GM19467 (cell line): ENCODE results near the gene TCP11X1.
"Not testable (repeated sequence)": the region's sequence is repeated elsewhere in the genome, so short reads cannot be mapped to it uniquely, and the experiment has no call there.

Experiments
- ATAC-seq: cut with Tn5 transposase; IDR thresholded peaks from one replicate; pipeline ENCODE4 v1.9.1; 2021; ENCODE audit warnings: mild to moderate bottlenecking, moderate library complexity; ENCODE audit not compliant: unreplicated experiment

TCP11X1 gene

DNA sequence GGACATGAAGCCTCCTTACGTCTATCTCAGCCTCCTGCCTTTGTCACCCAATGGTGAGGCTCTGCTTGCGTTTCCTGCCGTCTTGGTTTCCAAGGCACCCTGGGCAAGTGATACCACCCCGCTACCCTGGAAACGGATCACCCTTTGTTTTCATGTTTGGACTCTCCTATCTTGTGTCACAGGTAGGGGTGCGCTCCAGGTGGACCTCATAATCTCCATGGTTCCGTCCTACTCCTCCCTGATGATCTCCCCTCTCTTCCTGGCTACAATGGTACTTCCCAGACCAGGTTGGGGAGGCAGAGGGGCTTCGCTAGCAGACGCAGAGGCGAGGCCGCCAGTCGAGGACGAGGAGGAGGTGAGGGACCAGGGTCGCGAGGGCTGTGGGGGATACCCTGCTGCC, at the start of gene TCP11X1:
TSS of gene TCP11X1 (plus strand) at position 316 of the 400 bp plus-strand sequence.
- ATAC-seq, result not testable (repeated sequence)

DNA sequence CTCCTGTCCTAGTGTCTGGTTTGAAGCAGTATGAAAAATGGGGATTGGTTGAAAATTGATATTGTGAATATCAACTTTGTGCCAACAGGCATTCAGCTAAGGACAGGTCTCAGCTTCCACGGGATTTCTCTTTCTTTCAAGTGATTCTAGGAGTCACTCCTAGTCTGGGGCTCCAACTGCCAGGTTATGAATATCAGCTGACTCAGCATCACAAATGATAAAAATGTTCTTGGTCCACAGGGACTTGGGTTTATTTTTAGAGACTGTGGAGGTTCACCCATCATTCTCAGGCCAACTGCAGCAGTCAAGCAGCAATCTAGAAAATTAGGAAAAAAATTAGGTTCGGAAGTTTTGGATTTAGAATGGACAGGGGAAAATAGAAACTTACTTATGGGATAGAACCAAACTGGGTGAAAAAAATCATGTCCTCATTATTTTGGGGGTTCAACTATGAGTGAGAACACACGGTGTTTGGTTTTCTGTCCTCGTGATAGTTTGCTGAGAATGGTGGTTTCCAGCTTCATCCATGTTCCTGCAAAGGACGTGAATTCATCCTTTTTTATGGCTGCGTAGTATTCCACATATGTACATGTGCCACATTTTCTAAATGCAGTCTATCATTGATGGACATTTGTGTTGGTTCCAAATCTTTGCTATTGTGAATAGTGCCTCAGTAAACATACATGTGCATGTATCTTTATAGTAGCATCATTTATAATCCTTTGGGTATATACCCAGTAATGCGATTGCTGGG, 29.0 kb upstream of the TCP11X1 start:
- no peak for ATAC-seq

DNA sequence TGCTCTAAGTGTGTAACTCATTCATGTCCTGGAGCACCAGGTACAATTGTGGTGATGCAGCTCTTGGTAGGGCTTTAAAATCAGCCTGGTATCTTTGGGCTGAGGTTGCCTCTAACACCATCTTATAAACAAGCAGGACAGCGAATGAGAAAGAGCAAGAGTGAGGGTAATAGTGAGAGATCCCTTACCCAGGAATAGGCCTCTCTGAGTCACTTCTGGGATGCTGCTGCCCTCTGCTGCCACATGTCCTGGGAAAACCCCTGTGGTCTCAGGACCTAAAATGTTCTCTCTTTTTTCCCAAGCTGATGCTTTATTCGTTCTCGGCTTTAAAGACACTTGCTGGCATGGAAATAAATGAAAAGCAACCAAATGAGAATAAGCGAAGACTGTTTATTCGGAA, 7.2 kb upstream of the TCP11X1 start:
- not testable (repeated sequence) for ATAC-seq

DNA sequence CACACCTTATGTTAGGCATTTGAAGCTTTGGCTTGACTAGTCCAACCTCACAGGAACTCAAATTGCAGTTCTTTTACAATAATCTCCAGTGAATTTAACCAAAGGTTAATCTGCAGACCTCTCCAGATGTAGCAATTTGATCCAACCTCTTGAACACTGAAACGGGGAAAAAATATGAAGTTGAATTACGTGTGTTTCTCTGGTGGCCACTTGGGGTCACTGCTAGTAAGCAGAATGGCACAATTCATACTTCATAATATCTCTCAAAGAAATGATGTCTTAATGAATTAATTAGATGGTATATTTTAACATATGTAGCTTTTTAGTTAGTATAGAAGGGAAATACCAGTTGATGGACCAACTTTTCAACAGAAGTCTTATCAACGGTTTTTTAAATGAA, 1.4 kb downstream of the TCP11X1 start:
- not testable (repeated sequence) for ATAC-seq

DNA sequence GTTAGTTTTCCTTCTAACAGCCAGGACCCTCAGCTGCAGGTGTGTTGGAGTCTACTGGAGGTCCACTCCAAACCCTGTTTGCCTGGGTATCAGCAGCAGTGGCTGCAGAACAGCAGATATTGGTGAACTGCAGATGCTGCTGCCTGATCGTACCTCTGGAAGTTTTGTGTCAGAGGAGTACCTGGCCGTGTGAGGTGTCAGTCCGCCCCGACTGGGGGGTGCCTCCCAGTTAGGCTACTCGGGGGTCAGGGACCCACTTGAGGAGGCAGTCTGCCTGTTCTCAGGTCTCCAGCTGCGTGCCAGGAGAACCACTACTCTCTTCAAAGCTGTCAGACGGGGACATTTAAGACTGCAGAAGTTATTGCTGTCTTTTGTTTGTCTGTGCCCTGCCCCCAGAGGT, 20.6 kb downstream of the TCP11X1 start:
- ATAC-seq, result not testable (repeated sequence)

DNA sequence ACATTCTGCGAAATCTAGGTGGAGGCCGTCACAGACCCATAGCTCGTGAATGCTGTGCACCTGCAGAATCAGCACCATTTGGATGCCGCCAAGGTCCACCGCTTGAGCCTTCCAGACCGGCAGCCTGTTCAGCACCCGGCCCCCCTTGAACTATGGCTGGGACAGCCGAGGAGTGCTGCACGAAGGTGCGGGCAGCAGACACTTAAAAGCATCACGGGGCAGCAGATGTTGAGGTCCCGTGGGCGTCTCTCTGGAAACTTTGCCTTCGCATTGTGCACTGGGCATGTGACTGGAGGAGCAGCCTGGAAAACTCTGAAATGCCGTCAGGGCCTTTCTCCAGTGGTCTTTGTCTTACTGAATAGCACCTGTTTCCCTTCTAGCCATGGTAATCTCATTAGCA, 25.2 kb downstream of the TCP11X1 start:
- ATAC-seq, result not testable (repeated sequence)

DNA sequence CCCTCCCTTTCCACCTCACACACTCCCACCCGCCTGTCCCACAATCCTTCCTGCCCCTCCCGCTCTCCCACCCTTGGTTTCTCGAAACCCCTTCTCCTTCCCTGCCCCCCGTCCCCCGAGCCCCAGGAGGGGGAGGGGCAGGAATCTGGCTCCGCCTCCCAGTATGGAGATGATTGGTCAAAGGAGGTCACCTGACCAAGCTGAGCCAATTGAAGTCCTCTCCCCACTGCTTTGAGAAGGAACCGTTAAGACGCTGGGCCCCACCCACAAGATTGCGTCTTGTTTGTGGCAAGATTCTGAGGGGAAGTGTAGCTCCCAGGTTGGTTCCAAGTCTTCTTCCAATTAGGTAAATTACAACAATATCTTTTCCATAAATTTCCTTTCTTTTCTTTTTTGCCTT, 31.8 kb downstream of the TCP11X1 start, which contains the start of gene NXF2:
TSS of gene NXF2 (plus strand) at position 275 of the 400 bp plus-strand sequence. CDS start 59,912 bp downstream, outside the sequence.
- not testable (repeated sequence) for ATAC-seq

DNA sequence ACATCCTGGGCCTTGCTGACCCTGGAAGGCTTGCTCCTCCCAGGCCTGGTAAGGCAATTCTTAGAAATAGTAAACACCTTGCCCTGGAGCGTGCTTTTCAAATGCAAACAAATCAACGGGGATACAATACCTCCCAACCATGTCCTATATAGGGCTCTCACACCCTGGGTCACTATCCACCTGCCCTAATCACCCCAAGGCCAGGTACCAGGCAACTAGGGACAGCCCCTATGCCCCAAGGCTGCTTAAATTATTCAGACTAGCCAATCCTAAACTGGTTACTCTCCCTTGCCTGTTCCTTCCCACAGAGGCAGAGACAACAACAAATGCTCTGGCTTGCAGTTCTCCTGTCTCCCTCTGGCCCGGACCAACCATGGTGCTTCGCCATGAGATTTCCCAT, 57.1 kb downstream of the TCP11X1 start:
- ATAC-seq, result not testable (repeated sequence)
